HG03378 (cell line): Measurements from ENCODE around the gene YIF1B.

Experiments
- ATAC-seq: cut with Tn5 transposase; IDR thresholded peaks from one replicate; pipeline ENCODE4 v1.9.1; 2021; ENCODE audit warnings: mild to moderate bottlenecking, moderate library complexity; ENCODE audit not compliant: unreplicated experiment

YIF1B gene

DNA sequence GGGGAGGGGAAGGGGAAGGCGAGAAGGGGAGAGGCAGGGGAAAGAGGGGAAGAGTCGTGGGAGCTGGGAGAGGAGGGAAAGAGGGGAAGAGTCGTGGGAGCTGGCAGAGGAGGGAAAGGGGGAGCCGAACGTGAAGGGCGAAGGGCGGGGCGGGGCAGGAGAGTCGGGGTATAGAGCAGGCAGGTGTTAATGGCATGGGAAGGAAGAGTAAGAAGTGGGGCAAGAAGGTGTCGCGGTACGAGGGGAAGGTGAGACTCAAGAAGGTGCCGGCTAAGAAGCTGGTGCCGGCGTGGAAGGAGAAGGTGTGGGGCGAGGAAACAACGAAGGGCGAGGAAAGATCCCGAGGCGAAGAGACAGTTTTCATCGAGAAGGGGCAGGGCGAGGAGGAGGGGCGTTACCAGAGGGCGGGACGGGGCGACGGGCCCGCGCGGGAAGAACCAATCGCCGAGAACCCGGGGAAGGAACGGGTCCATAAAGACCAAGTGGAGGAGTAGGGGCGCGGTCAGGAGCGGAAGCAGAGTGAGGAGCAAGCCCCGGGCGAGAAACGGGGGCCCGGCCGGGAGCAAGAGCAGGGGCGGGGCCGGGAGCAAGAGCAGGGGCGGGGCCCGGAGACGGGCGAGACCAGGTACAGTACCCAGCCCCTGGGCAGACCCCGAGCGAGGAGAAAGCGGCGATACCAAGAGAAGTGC is 20.3 kb upstream of the YIF1B start:
- ATAC-seq, result peak; percentile 61

DNA sequence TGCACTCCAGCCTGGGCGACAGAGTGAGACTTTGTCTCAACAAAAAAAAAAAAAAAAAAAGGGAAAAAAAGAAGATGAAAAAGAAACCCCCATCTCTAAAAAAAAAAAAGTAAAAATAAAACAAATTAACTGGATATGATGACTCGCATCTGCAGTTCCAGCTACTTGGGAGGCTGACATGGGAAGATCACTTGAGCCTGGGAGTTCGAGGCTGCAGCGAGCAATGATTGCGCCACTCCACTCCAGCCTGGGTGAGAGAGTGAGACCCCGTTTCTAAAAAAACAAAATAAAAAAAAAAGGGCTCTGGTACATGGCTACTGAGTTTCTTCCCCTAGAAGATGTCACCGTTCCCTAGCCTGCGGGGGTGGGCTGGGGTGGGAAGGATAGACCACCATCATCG is 17.5 kb upstream of the YIF1B start:
- no peak for ATAC-seq

DNA sequence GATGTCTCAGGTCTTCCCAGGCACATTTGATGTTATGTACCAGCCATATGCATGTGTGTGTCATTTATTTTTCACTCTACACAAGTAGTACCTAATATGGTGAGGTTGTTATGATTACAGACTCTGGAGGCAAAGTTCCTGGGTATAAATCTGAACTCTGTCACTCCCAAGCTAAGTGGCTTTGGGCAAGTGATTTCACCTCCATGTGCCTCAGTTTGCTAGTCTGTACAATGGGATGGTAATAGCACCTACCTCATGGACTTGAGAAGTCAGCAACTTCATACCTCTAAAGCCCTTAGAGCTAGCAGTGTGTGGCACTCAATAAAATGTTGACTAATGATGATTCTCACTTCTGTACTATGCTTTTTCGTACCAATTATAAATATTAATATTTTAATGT is 16.0 kb upstream of the YIF1B start:
- ATAC-seq, result no peak

DNA sequence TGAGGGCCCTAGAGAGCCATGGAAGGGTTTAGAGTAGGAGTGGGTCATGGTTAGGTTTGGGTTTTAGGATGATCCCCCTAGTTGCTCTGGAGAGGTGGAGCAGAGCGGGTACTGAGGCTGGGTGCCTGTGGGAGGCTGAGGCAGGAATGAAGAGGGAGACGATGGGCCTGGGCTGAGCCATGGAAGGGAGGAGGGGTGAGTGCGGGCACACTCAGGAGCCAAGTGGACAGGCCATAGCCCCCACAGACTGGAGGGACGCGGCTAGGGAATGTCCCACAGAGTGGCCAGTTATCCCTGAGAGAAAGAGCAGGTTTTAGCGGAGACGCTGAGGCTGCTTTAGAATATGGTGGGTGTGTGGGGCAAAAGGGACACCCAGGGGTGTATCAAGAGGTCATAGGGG is 13.9 kb upstream of the YIF1B start:
- ATAC-seq, result no peak

DNA sequence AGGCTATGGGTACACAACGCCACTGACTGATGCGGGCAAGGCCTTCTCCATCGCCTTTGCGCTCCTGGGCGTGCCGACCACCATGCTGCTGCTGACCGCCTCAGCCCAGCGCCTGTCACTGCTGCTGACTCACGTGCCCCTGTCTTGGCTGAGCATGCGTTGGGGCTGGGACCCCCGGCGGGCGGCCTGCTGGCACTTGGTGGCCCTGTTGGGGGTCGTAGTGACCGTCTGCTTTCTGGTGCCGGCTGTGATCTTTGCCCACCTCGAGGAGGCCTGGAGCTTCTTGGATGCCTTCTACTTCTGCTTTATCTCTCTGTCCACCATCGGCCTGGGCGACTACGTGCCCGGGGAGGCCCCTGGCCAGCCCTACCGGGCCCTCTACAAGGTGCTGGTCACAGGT is 10.8 kb upstream of the YIF1B start:
- no peak for ATAC-seq

DNA sequence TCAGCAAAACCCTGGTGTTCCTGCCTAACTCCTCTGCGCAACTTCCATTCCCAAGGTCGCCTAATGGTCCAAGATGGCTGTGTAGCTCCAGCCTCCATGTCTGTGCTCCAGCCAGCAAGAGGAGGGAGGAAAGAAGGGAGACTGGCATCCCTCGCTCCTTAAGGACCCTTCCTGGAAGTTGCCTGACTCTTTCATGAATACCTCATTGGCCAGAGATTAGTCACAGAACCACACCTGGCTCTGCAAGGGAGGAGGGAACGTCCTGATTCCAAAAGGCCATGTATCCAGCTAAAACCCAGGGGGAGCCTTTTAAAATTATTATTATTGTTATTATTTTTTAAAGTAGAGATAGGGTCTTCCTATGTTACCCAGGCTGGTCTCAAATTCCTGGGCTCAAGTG is 8.7 kb upstream of the YIF1B start:
- ATAC-seq, result no peak

DNA sequence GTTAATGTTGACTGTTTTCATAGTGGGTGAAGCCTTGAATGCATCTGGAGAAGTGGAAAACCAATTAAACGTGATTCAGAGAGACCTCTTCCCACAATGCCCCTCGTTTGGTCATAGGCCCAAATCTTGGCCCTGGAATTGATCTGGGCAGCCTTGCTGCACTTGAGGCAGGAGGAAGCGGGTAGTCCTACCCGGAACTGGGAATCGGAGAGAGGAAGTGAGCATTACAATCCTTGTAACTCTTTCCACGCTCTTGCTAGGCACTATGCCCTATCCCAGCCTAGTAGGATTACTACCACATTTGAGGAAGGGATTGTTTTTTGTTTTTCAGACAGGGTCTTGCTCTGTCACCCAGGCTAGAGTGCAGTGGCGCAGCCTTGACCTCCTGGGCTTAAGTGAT is 7.5 kb upstream of the YIF1B start:
- ATAC-seq, result no peak

DNA sequence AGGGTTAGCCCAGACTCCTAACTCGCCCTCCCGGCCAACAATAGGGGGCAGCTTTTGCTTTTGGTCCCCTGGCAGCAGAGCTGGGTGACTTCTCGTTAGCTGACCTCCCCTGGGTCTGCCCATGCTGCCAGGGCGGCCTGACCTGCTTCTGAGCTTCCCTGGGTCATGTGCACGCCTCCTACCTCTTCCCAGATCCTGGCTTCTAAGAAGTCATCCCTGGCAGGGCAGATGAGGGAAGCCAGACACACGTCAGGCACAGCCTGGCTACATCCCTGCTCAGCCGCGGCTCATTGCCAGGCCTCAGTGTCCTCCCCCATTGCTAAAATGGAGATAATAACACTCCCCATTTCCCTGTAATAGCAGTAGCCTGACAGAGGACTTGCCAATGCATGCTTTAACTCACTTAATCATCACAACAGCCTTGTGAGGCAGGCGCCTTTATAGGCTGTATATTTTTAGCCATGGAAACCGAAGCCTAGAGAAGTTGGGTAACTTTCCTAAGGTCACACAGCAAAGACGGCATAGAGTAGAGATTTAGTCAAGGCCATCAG is 6.0 kb upstream of the YIF1B start:
- ATAC-seq, result no peak

DNA sequence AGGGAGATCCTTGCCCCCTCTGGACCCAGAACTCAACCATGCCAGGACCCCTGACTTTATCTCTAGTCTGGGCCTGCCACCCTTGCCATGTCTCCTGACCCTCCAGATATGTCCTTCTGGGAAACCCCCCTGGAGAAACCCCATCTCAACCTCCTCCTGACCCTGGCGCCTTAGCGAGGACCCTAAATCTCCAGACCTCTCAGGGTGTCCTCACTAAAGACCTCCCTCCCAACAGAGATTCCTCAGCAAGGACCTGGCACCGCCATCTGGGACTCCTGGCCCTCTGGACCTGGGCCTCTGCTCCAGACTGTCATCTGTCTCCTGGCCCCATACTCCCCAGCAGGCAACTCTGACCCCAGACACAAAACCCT is 5.2 kb upstream of the YIF1B start:
- ATAC-seq, result no peak

DNA sequence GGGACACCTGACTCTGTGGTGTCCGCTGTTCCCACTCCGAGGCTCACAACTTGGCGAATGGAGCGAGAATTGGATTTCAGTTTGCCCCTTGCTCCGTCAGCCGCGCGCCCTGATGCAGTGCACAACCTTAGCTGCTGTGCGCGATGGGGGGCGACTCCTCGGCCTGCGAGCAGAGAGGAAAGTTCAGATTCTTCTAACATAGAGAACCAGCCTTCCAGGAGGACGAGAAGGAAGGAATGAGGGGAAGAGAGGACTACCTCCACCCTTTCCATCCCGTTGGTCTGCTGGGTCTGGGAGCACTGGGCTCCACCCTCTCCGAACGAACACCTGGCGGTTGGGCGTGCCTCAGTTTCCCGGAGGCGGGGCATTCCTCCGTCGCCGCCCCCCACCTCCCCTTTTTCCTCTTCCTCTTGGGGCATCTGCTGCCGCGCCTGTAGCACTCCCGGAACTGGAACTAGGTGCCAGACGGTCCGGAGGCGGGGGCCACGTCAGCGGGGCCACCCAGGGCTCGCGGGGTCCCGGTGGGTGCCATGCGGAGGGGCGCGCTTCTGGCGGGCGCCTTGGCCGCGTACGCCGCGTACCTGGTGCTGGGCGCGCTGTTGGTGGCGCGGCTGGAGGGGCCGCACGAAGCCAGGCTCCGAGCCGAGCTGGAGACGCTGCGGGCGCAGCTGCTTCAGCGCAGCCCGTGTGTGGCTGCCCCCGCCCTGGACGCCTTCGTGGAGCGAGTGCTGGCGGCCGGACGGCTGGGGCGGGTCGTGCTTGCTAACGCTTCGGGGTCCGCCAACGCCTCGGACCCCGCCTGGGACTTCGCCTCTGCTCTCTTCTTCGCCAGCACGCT is 3.9 kb upstream of the YIF1B start, which contains the start of gene KCNK6:
KCNK6 (plus strand) TSS at position 425 of the 838 bp plus-strand sequence; CDS start at position 531, 106 bp downstream.
- no peak for ATAC-seq

DNA sequence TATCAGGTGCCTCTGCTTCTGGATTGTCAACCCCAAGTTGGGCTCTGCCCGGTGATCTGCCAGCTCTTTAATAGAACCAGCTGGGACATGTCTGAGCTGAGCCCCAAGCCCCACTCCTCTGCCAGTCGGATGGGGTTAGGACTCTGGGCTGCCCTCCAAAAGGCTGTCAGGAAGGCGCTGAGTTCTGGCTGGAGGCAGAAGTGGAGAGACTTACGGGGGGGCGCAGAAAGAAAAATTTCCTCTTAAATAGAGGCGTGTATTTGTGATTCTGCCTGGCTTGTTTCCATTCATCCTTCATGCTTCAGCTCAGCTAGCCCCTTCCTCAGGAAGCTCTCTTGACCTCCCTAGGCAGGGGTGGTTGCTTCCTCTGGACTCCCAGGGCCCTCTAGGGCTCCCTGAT is 2.9 kb upstream of the YIF1B start:
- no peak for ATAC-seq

DNA sequence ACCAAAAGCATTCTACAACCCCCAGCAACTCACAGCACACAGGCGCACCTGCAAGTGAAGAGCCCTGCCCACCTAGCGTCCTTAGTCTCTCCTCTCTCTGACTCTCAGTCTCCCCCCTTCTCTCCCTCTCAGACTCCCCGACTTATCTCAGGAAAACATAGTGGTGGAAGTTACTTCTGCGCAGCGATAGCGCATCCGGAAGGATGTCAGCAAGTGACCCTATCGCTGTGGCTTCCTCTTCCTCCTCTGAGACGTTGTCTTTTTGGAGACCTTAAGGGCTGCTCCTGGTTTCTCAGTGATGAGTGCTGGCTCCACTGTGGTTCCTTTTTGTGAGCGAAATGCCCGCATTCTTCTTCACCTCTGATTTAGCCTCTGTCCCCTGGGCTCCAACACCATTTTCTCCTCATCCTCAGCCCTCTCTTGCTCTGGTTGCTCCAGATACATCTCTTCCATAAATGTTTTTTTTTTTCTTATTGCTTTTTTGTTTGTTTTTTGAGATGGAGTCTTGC is 1.4 kb upstream of the YIF1B start:
- no peak for ATAC-seq

DNA sequence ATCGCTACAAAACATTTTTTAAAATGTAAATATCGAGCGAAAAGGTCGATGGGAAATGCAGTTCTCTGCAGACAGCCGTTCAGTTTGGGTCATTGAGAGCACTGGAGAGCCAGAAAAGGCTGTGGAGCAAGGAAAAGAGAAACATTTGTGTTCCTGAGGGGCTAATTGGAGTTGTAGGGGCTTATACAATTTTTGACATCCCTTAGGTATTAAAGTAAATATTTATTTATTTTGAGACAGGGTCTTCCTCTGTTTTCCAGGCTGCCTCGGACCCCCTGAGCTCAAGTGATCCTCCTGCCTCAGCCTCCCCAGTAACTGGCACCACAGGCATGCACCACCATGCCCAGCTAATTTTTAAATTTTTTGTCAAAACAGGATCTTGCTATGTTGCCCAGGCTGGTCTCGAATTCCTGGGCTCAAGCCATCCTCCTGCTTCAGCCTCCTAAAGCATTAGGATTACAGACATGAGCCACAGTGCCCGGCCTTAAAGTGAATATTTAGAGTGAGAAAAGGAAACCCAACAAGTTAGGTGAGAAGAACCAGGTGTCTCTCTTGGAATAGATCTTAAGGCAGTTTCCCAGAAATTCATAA is 825 bp upstream of the YIF1B start:
- peak; percentile 10 for ATAC-seq

DNA sequence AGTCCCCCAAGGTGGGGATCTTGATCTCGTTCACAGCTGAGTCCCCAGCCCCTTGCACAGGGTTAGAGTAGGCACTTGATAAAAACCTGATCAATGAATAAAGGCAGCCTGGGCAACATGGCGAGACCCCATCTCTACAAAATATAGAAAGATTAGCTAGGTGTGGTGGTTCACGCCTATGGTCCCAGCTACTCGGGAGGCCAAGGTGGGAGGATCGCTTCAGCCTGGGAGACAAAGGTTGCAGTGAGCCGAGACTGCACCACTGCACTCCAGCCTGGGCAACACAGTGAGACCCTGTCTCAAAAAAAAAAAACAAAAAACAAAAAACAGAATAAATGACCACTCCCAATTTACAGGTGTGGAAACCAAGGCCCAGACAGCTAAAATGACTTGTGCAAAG is 4.8 kb downstream of the YIF1B start:
- no peak for ATAC-seq

DNA sequence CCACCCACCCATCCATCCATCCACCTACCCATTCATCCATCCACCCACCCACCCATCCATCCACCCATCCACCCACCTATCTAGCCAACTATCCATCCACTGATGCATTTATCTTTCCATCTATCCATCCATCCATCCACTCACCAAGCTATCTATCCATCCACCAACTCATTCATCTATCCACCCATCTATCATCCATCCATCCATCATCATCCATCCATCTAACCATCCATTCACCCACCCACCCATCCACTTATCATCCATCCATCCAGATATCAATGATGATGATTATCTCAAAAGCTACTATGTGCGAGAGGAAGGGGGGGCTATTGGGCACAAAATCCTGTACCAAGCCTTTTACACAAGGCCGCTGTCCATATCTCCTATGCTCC is 5.5 kb downstream of the YIF1B start:
- ATAC-seq, result no peak

DNA sequence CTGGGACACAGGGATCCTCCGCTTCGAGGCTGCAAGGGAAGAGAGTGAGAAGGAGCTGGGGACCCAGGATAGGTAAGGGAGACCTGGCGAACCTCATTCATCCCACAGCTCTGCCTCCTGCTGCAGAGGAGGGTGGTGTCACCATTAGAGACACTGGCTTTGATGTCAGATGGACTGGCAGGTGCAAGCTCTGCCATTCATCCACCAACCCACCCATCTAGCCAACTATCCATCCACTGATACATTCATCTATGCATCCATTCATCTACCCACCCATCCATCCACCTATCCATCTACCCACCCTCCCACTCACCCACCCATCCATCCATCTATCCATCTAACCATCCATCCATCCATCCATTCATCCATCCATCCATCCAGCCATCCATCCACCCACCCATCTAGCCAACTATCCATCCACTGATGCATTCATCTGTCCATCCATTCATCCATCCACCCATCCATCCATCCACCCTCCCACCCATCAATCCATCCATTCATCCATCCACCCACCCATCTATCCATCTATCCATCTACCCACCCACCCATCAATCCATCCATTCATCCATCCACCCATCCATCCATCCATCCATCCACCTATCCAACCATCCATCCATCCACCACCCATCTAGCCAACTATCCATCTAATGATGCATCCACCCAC is 6.0 kb downstream of the YIF1B start:
- ATAC-seq, result no peak

DNA sequence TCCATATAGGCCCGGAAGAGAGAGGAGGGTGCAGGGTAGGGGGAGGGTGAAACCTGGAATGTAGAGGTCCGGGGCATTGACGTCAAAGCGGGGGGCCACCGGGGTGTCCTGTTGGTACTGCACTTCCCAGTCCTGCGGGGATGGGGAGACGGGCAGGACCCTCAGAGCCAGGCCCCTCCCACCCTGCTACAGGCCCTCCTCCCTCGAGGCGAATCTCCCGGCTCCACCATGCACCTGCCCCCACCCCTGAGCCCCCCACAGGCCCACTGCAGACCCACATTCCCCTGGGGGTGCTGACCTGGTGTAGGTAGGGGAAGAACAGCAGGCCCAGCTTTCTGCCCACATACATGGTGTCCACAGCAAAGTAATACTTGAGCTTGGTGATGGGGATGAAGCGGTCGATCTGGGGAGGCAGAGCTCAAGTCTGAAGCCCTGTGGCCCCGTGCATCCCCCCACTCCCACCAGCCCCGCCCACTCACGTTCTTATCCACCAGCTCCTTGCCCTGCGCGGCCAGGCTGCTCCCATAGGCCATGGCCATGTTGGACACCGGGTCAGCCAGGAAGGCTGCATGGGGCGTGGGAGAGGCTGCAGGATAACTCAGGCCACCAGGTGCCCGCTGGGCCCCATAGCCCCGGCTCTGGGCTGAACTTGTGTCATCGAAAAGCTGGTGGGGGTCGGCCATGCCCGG is 6.7 kb downstream of the YIF1B start:
- no peak for ATAC-seq

DNA sequence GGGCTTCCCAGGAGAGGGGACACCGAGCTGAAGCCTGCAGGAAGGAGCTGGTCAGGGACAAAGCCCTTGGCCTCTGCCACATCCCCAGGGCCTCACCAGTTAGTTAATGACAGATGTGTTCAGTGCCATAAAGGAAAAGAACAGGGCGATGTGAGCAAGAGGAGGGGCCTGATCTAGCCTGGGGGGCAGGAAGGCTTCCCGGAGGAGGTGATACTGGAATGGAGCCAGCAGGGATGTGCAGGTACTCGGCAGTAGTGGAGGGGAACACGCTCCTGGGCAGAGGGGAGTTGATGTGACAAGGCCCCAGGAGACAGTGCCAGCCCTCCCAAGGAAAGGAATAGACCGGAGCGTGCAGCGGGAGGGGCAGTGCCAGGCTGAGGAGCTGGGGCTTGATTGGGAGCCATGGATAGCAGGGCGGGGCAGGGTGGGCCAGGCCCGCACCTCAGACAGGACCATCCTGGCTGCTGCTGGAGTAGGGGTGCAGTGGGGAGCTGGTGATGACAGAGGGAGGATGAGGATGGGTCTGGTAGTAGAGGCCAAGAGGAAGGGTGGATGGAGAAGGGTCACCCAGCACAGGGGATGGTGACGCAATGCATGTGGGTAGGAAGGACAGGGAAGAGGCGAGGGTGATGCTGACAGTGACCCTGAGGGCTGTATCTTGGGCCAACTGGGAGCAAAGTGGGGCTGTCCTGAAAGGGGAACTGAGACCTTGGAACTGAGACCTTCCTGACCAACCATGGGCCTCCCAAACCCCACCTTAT is 7.6 kb downstream of the YIF1B start:
- no peak for ATAC-seq

DNA sequence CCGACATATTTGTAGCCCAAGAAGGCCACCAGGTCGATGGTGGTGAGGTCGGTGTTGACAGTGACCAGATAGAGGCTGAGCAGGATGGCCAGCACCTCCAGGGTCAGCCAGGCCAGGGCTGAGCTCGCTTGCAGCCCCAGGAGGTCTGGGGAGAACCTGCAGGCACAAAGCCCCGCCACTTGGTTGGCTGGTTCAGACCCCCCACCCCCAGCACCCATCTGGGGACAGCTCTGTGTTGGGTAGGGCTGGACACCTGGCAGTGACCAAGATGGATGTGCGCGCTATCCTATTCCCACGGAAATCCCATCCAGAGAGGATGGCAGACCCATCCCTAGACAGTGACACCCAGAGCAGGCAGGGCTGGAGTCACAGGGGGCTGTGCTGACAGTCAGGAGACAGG is 8.2 kb downstream of the YIF1B start:
- ATAC-seq, result no peak

DNA sequence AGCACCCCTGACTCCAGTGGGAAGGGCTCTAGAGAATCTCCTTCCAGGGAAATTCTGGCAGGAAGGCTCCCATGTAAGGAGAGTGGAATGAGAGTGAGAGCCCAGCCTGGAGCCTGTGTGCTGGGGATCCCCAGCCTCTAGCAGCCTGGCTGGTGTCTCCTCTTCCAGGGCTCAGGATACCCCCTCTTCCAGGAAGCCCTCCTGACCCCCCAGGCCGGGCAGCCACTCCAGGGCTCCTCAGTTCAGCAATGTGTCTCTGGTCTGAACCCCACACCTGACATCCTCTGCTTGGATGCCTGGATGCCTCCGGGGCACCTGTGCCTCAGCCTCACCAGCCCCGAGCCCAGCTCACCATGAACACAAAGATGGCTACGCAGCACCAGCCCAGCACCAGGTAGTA is 8.7 kb downstream of the YIF1B start:
- no peak for ATAC-seq
